GM18507 (cell line): ENCODE measurements around the gene CDH16.

Source experiments
- DNase-seq: peaks from one replicate; pipeline ENCODE4 v3.0.0; 2011; ENCODE audit warnings: low read depth; ENCODE audit not compliant: insufficient read length; ENCODE audit errors: extremely low spot score
- FAIRE-seq: peaks from 2 replicates; lab custom pipeline; 2011; peaks lifted over from hg19 to GRCh38; lab: Jason Lieb, UNC

Gene CDH16

DNA sequence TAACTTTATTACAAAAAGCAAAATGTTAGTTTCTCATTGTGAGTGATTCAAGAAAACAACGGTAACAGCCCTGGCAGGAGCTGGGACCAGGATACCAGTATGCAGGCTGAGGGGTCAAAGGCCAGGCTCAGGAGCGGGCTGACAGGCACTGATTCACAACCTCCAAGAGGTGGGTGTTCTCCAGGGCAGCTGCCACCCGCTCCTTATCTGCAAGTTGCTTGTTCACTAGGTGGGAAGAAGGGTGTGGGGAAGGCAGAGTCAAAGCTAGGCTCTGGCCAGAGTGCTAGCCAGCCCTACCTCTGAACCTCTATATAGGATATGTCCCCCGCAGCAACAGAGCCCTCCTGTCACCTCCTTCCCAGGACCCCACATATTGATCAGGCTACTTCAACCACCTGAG, 13.4 kb upstream of the CDH16 start:
- DNase-seq (no peak), FAIRE-seq (no peak)

DNA sequence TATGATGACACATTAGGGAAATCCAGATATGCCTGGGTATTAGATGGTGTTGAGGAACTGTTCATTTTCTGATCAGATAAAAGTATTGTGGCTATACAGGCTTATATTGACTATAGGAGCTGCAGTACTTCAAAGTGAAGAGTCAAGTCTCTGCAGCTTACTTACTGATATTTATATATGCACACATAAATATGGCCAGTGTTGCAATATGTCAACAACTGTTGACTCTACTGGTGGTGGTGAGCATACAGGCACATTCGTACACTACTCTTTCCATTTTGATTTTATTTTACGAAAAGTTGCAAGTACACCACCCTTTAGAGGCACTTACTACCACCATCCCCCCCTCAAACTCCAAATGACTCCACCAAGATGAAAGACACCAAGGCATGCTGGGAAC, 13.0 kb upstream of the CDH16 start:
- DNase-seq = no peak
- FAIRE-seq = no peak

DNA sequence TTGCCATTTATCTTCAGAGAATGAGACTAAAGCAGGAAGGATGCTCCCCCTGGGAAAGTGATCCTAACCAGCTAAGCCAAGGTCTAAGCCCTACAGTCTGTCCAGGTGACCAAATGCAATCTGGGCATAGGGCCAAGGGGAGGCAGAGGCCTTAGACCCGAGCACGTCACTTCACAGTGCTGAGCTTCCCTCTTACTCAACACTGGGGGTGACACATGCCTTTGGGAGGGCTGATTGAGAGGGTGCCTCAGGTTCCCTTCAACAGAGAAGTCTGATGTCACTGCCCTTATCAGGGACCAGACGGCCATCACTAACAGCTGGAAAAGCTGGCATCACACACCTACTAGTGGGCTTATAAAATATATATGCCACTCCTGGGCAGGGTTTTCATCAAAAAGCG, 11.5 kb upstream of the CDH16 start:
- DNase-seq = no peak
- FAIRE-seq = no peak

DNA sequence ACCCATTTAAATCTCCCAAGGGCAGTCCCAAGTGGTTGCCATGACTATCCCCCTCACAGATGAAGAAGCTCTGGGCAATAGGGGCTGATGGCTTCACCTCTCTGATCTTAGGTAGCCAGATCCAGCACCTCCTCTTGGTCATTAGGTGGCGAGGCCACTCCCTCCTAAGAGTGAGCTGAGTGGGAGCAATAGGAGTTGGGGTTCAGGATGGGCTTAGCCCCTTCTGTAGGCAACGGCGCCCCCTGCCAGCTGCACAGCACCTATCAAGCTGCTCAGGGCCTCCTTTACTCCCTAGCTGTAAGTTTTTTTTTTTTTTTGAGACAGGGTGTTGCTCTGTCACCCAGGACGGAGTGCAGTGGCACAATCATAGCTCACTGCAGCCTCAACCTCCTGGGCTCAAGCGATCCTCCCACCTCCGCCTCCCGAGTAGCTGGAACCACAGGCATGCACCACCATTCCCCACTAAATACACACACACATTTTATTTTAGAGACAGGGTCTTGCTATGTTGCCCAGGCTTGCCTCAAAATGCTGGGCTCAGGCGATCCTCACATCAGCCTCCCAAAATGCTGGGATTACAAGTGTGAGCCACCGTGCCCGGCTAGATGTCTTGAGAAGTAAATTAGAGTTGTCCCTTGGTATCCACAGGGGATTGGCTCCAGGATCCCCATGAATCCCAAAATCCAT, 10.2 kb upstream of the CDH16 start:
- no peak for FAIRE-seq
- DNase-seq = no peak

DNA sequence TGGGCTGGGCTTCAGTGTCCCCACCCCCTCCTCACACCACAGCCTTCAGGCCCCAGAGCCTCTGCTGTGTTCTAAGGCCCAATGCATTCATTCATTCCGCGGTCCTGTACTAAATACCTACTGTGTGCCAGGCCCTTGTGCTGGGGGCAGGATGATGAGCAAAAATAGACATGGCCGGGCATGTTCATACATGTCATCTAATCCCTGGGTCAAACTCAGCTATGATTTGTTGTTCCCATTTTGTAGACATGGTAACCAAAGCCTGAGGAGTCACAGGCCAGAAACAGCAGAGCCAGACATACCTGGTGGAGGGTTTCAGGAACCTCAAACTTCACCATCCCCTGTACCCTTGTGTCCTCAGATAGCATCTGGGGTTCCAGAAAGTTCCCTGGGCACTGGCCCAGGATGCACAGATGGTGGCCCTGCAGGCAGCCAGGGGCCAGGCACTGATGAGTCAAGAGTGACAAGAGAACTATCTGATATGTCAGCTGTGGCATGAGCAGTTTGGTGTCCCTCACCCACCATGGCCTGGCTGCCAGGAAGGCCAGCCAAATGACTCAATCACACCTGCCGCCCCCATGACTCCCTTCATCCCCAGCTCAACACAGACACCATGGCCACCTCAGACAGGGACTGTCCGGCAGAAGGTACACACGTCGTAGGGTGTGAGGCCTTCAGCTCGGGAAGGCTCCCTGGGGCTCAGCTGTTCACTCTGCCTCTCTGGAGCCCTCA, 9.4 kb upstream of the CDH16 start:
- DNase-seq (no peak), FAIRE-seq (no peak)

DNA sequence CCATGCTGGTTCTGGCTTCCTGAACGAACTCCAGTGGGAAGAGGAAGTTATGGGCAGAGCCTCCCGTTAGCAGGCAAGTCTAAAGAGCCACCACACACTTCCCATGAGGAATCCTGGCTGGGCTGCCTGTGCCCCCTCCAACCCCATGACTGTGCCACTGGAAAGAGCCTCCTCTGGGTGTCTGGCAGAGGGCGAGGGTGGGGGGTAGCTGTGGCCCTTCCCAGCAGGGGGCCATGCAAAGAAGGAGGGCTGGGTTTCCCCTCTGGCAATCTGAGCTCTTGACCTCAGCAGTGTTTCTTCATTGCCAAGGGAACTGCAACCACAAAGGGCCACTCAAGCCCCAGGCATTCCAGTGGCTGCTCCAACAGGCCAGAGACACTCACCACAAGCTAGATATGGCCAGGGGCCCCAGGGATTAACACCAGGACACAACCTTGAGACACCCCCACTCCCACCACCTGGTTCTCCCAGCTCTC, 8.3 kb upstream of the CDH16 start:
- no peak for FAIRE-seq

DNA sequence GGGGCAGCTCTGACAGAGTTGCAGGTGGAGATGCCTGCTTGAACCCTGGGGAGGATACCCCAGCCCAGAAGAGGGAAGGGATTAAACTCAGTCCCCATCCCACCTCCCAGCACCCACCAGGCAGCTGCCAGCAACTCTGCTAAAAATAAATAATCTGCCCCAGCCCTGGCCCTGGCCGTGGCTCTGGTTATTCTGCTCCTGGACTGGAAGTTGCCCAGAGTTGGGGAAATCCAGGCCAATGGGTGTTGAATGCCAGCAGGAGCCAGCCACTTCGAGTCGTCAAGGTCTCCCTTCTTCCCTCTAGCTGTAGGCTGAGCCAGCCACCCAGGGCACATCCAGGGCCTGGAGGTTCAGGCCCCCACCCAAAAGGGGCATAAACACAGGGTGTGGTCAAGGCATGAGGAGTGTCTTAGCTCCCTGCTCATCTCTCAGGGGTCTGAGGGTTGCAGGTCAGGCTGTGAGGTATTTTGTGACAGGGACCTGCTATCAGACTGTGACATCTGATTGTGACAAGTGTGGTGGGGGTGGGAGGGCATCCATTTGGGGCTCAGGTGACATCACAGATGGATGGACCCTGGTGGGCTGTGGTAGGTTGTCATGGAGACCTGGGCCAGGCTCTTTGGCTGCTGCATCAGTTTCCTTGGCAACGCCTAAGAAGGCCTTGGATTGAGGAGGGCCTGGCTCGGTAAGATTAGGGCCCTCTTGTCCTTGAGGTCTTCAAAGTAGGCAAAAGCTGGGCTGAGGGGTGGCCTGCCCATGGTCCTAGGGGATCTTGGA, 7.7 kb upstream of the CDH16 start:
- FAIRE-seq (no peak), DNase-seq (no peak)

More for the DNA sequence above, 8.3 kb upstream of the CDH16 start:
- DNase-seq = no peak

DNA sequence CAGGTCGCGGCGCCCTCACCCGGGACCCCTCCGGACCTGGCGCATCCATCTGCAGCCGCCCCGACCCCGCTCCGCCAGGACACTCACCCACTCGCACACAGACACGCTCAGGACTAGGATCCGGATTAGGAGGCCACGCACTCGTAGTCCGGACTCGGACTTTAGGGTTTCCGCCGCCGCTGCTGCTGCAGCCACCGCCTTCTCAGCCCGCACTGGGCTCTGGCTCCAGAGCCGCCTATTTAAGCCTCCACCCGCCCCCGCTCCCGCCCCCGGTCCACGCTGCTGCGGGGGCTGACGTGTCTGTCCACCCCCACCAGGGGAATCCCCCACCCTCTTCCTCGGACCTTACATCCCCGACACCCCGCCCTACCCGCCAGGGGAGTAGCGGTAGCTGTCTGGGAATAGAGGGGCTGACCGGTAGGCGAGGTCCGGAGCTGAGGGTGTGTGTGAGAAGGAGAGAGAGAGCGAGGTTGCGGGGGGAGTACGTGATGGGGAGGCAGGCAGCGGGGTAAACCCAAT, 6.7 kb upstream of the CDH16 start, which contains the start of gene RRAD:
RRAD (minus strand) TSS at position 214 of the 519 bp plus-strand sequence. CDS start 356 bp downstream, outside the sequence.
- FAIRE-seq = no peak
- no peak for DNase-seq

DNA sequence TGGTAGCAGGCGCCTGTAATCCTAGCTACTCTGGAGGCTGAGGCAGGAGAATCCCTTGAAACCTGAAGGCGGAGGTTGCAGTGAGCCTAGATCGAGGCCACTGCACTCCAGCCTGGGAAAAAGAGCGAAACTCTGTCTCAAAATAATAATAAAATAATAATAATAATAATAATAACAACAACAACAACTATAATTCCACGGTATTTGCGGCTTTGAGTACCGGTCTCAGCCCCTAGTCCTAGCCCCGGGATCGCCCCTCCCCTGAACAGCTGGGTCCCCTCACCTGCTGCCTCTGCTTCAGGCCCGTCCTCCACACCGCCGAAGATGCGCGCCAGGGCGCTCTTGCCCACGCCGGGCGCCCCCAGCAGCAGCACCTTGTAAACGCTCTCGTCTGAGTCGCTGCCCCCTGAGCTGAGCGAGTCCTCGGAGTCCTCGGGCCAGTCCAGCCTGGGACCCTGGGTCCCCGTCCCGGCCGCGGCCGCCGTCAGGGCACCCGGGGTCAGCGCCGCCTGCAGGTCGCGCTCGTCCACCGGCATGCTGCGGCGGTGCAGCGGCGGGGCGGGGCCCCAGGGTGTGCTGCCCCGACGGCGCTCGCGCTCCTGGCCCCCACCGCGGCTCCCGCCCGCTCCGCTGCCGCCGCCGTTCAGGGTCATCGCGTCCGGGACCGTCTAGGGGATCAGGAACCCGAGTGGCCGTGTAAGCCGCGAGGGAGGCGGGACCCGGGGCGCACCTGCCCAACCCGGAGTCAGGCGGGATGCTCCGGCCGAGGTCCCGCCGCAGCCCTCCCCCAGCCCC, 6.0 kb upstream of the CDH16 start:
- FAIRE-seq (no peak), DNase-seq (no peak)

DNA sequence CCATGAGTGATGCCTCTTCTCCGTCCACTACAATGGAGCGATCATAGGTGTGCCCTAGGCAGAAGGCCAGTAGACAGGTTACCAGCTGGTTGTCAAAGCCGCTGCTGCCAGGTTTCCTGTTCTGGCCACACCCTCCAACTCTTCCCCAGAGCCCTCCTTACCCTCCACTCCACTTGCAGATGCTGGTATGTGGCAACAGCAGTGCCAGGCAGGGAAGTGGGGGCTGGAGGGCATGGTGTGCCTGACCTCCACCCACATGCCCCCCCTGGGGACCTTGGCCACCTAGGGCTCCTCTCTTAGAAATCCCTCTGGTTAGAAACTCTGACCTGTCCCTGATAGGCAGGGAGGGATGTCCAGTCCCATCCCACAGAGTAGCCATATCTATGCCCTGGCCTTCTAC, 5.2 kb upstream of the CDH16 start:
- no peak for DNase-seq

DNA sequence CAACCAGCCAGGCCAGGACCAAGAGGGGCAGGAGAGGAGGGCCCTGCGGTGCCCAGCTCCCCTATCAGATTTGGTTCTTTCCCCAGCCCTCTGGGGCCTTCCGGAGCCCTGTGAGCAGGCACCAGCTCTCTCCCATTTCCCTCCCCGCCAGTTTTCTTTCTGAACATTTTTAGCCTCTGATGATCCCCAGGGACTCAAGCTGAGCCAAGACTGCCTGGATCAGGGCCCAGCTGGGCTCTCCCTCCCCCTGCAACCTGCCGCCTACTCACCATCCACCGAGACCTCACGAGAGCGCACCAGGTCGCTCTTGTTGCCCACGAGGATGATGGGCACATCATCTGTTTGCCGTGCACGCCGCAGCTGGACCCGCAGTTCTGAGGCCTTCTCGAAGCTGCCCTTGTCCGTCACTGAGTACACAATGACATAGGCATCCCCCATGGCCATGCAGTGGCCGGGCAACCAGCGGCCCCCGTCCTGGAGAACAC, 4.6 kb upstream of the CDH16 start:
- DNase-seq (no peak), FAIRE-seq (no peak)

More for the DNA sequence above, 5.2 kb upstream of the CDH16 start:
- no peak for FAIRE-seq

DNA sequence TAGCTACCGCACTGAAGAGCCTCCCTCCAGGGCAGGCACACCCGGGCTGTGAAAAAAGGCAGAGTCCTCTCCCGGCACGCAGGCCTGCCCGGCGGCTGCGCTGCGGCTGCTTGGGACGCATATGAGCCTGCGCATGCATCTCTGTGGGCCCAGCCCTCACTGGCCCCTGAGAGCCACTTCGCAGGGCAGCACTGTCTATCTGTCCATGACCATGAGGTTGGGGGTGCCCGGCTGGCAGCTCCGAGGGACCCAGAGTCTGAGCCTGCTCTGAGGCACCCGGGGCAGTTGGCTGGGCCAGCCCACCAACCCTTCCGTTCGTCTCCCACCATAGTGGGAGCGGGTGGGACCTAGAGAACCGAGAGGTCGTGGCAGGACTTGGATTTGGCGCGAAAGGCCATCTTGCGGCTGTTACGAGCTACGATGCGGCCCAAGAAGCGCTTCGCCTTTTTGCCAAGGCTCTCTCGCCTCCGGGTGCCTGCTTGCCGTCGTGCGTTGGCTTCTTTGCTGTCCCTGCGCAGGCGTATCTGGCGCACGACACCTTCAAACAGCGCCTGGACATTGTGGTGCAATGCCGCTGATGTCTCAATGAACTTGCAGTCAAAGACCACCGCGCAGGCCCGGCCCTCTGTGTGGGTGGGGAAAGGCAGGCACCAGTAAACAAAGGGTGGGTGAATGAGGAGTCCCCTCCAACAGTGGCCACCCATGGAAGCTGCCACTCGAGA, 3.2 kb upstream of the CDH16 start:
- DNase-seq (no peak), FAIRE-seq (no peak)

DNA sequence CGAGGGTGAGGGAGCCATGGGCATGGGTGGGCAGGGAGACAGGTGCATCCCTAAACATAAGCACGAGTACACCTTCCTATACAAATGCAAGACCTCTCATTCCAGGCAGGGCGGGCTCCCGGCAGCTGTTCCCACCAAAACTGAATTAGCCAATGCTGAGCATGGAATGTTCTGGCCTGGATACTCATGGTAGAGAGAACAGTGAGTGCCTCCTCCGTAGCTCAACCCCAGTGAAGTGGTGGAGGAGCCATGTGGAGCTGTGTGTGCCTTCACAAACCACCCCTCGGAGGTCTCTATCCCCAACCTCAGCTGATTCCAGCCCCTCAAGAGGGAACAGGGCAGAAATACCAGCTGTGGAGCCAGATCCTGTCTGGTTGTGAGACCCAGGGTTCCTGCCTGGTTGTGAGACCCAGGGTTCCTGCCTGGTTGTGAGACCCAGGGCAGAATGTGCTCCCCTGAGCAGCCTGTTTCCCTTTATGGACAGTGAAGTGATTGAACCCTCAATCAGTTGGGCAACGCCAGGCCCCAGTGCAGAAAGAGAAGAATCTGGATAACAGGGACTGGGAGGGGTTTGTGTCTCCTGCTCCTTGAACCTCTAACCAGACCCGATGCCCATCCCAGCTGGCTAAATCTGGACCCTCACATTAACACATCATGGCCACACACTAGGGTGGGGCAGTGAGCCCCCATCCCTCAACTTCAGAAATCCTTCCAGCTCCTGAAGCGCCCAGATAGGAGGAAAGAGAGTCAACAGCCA, 2.4 kb upstream of the CDH16 start:
- DNase-seq (no peak), FAIRE-seq (no peak)

DNA sequence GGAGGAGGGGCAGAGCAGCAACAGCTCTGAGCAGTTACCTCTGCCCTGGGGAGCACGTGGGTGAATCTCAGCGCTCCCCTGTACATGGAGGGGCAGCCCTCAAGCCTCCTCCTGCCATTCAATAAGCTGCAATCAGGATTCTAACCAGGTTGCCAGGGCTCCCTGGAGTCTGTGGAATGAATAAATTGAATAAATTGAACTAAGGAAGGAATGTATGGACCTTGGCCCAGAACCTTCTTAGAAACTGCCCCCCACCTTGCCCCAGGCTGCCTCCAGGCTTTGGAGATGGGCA, 1.6 kb upstream of the CDH16 start:
- DNase-seq (no peak), FAIRE-seq (no peak)

DNA sequence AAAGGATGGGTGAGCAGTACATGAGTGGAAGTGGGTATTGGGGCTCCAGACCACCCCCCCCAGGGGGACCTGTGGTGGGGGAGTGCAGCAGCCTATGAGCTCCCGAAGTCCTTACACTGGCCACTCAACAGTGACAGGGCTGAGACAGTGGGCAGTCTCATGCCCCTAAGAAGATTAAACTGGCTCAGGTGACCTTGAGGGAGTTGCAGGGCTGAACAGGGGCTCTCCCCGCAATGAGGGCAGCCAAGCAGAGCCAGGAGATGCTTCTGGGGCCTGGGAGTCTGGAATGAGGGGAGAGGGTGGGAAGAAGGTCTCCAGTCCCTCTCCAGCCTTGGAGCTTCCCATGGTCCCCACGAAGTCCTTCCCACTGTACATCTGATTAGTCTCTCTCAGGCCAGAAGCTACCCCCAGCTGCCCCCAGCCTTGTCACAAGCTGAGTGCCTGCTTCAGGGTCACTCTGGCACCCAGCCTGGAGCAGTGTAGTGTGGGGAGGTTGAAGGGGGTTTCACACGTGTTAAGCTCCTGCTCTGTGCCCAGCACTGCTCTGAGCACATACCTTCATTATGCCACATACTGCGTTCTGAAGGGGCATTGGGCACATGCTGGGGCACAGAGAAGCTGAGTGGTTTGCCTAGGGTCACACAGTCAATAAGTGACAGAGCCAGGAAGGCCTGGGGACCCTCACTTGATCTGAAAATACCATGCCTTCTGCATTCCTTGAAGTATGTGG, 1.0 kb upstream of the CDH16 start:
- FAIRE-seq (no peak), DNase-seq (no peak)

DNA sequence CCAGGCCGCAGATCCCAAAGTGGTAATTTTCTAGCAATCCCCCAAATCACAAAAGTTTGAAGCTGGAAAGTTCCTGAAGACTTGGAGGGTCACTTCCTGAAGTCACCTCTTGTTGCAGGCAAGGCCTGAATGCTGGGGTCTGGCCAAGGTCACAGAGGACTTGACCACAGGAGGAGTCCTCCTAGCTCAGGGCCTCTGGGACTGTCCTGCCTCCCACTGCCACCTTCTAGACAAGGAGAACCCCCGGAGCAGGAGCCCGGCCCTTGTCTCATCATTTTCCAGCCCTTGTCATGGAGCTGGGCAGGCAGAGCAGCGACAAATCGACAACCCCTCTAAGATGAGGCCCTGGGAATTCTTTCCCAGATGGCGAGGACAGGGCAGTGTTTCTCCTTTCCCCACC, 330 bp downstream of the CDH16 start:
- DNase-seq (no peak), FAIRE-seq (no peak)

DNA sequence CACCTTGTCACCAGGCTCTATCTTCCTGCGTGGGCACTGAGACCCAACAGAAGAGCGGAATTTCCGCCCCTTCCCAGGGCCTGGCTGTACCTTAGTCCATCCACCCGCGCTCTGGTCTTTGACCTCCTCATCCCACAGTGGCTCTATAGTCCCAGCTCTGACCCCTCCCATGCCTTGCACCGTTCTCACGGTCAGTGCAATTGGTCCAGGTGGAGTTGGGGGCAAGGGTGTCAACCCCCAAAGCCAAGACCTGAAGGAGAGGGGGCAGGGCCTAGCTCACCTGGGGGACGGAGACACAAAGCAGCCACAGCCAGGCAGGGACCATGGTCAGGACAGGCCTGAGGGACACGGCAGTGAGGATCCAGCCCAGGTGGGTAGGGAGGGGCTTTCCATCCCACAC, 944 bp downstream of the CDH16 start:
- FAIRE-seq = no peak

More for the DNA sequence above, 944 bp downstream of the CDH16 start:
- DNase-seq = no peak
